T-helper 2 cell treated with Interferon-gamma antibody and Interleukin-4, amounts not matched to agents 100 ng/mL and 5 ng/mL, for 36 hours (primary cell): ENCODE data around the gene RAB24. TPM values are rescaled to one million over a fixed set of nuclear protein-coding genes. Genes with fewer than 3 reads are reported as not detected.

Experiments
- total RNA-seq: library from RNA; stranded (reverse); gene quantifications from 2 replicates; pipeline ENCODE4 v1.2.3, GENCODE V29; 2022

The RAB24 gene
- total RNA-seq, 1 donor from 2014 or later, result 42.3 TPM

Other genes with a start within 250 kb of the RAB24 start
- 0.91 and 1.5 TPM in 2 replicates for gene FGFR4, start 216.8 kb downstream of the RAB24 start, total RNA-seq
- 99.7 and 103 TPM in 2 replicates for gene NSD1, start 169.9 kb downstream of the RAB24 start, total RNA-seq
- gene PRELID1, start 80 bp upstream of the RAB24 start, total RNA-seq, result 189 TPM in 2 replicates
- gene MXD3, start 8.2 kb upstream of the RAB24 start, total RNA-seq, result 49.7 and 52.2 TPM in 2 replicates
- gene LMAN2, start 47.9 kb upstream of the RAB24 start, total RNA-seq, result 140 and 153 TPM in 2 replicates
- gene RGS14, start 54.2 kb upstream of the RAB24 start, total RNA-seq, result 101 and 105 TPM in 2 replicates
- 0.07 and 0.11 TPM in 2 replicates for gene SLC34A1, start 80.7 kb upstream of the RAB24 start, total RNA-seq
- gene PFN3, start 96.9 kb upstream of the RAB24 start, total RNA-seq, result not detected in 2 replicates
- 1.2 and 1.9 TPM in 2 replicates for gene F12, start 105.8 kb upstream of the RAB24 start, total RNA-seq
- gene GRK6, start 123.0 kb upstream of the RAB24 start, total RNA-seq, result 232 and 239 TPM in 2 replicates
- gene PRR7, start 143.1 kb upstream of the RAB24 start, total RNA-seq, result 6.0 and 7.4 TPM in 2 replicates
- gene DBN1, start 169.9 kb upstream of the RAB24 start, total RNA-seq, result 9.0 and 10.6 TPM in 2 replicates
- gene PDLIM7, start 193.9 kb upstream of the RAB24 start, total RNA-seq, result 43.7 and 48.3 TPM in 2 replicates
- 5.3 and 5.4 TPM in 2 replicates for gene DOK3, start 206.1 kb upstream of the RAB24 start, total RNA-seq
- 116 and 120 TPM in 2 replicates for gene DDX41, start 213.2 kb upstream of the RAB24 start, total RNA-seq